NB4 (cell line): ENCODE data around the gene AQP10.
"Not testable (repeated sequence)": the region's sequence is repeated elsewhere in the genome, so short reads cannot be mapped to it uniquely, and the experiment has no call there.

Source experiments
- CTCF ChIP-seq: IDR thresholded peaks from one replicate; pipeline ENCODE4 v1.5.1; 2012; ENCODE audit warnings: low read depth, low read length
- MYC ChIP-seq: IDR thresholded peaks from 2 replicates; pipeline ENCODE4 v1.6.1; 2011; ENCODE audit warnings: low read depth, low read length
- POLR2A ChIP-seq: IDR thresholded peaks from 2 replicates; pipeline ENCODE4 v1.6.1; 2011; ENCODE audit warnings: mild to moderate bottlenecking; ENCODE audit not compliant: insufficient read length; ENCODE audit errors: extremely low read depth

- not testable (repeated sequence) for TF ChIP-seq CTCF, MYC, POLR2A
Observed at GRCh38 chr1:154341366-154341765, 20.5 kb downstream of the AQP10 start.
